HG02884 (cell line): ENCODE measurements around the gene TSPAN10.
"Not testable (repeated sequence)": the region's sequence is repeated elsewhere in the genome, so short reads cannot be mapped to it uniquely, and the experiment has no call there.

Experiments used
- ATAC-seq: cut with Tn5 transposase; IDR thresholded peaks from one replicate; pipeline ENCODE4 v1.9.1; 2021; ENCODE audit warnings: mild to moderate bottlenecking, moderate library complexity; ENCODE audit not compliant: unreplicated experiment

TSPAN10 gene

GRCh38 chr17:81636505-81637288 lies at the start of gene TSPAN10, which contains the start of gene NPLOC4:
TSS of gene TSPAN10 (plus strand) at chr17:81637196. CDS start at chr17:81642413, 5,217 bp downstream.
TSS of gene NPLOC4 (minus strand) at chr17:81637112. CDS start at chr17:81636930, 182 bp downstream.
- ATAC-seq: no peak

- ATAC-seq: no peak
Measured at GRCh38 chr17:81589612-81590011, 47.4 kb upstream of the TSPAN10 start.

GRCh38 chr17:81590121-81590520 lies 46.9 kb upstream of the TSPAN10 start:
- ATAC-seq: no peak

GRCh38 chr17:81591971-81592370 lies 45.0 kb upstream of the TSPAN10 start:
- no peak for ATAC-seq

GRCh38 chr17:81593105-81593871 lies 43.7 kb upstream of the TSPAN10 start:
- no peak for ATAC-seq

- ATAC-seq: no peak
Measured at GRCh38 chr17:81599719-81600486, 37.1 kb upstream of the TSPAN10 start.

GRCh38 chr17:81601525-81602120 lies 35.4 kb upstream of the TSPAN10 start:
- no peak for ATAC-seq

- ATAC-seq: no peak
Measured at GRCh38 chr17:81603846-81604610, 33.0 kb upstream of the TSPAN10 start.

- no peak for ATAC-seq
Measured at GRCh38 chr17:81607431-81607830, 29.6 kb upstream of the TSPAN10 start.

- ATAC-seq: no peak
Measured at GRCh38 chr17:81608082-81608481, 28.9 kb upstream of the TSPAN10 start.

- no peak for ATAC-seq
Measured at GRCh38 chr17:81608605-81609004, 28.4 kb upstream of the TSPAN10 start.

GRCh38 chr17:81609541-81610311 lies 27.3 kb upstream of the TSPAN10 start:
- no peak for ATAC-seq

- no peak for ATAC-seq
Measured at GRCh38 chr17:81612172-81612970, 24.6 kb upstream of the TSPAN10 start.

GRCh38 chr17:81615401-81615930 lies 21.5 kb upstream of the TSPAN10 start:
- ATAC-seq: no peak

GRCh38 chr17:81616877-81617276 lies 20.1 kb upstream of the TSPAN10 start:
- no peak for ATAC-seq

GRCh38 chr17:81618307-81618706 lies 18.7 kb upstream of the TSPAN10 start:
- ATAC-seq: not testable (repeated sequence)

- ATAC-seq: no peak
Measured at GRCh38 chr17:81621494-81622130, 15.4 kb upstream of the TSPAN10 start.

- ATAC-seq: no peak
Measured at GRCh38 chr17:81630274-81630673, 6.7 kb upstream of the TSPAN10 start.
